ENCODE measurements around the gene ZBTB46.
"Not testable (repeated sequence)": the region's sequence is repeated elsewhere in the genome, so short reads cannot be mapped to it uniquely, and the experiment has no call there.

ZBTB46 gene

GRCh38 chr20:63830841-63831588, at the start of gene ZBTB46:
TSS of gene ZBTB46 (minus strand) at chr20:63831264. CDS start at chr20:63790757, 40,507 bp downstream.
- Mint-ChIP-seq H3K27me3 (peaks cover 19% of the 10 kb centered on the region), H3K9me3 (no peaks in the 10 kb centered on the region), H3K4me1 (peaks cover 10% of the 10 kb centered on the region), H3K27ac (peak within 1 kb of the TSS; percentile 56), H3K36me3 (peaks cover 1% of the 10 kb centered on the region), H3K4me3 (peak within 1 kb of the TSS; percentile 87)

- Mint-ChIP-seq H3K36me3 (peaks cover 9% of the 10 kb centered on the region), H3K9me3 (no peaks in the 10 kb centered on the region), H3K27me3 (no peaks in the 10 kb centered on the region), H3K4me1 (no peaks in the 10 kb centered on the region), H3K27ac (no peak overlapping the region), H3K4me3 (no peak overlapping the region)
Measured at GRCh38 chr20:63878899-63879663, 48.0 kb upstream of the ZBTB46 start.

GRCh38 chr20:63877755-63878470, 46.8 kb upstream of the ZBTB46 start:
- peaks cover 12% of the 10 kb centered on the region for H3K36me3 Mint-ChIP-seq
- H3K27ac Mint-ChIP-seq, result no peak overlapping the region
- H3K4me3 Mint-ChIP-seq, result no peak overlapping the region
- H3K4me1 Mint-ChIP-seq, result peaks cover 8% of the 10 kb centered on the region
- no peaks in the 10 kb centered on the region for H3K9me3 Mint-ChIP-seq
- no peaks in the 10 kb centered on the region for H3K27me3 Mint-ChIP-seq

- Mint-ChIP-seq H3K9me3 (no peaks in the 10 kb centered on the region), H3K27ac (no peak overlapping the region), H3K4me1 (peaks cover 8% of the 10 kb centered on the region), H3K4me3 (no peak overlapping the region), H3K36me3 (peaks cover 11% of the 10 kb centered on the region), H3K27me3 (no peaks in the 10 kb centered on the region)
Measured at GRCh38 chr20:63876489-63877036, 45.5 kb upstream of the ZBTB46 start.

GRCh38 chr20:63874241-63874640, 43.2 kb upstream of the ZBTB46 start:
- H3K9me3 Mint-ChIP-seq, H3K4me3 Mint-ChIP-seq, H3K27me3 Mint-ChIP-seq, H3K4me1 Mint-ChIP-seq, H3K27ac Mint-ChIP-seq: not testable (repeated sequence)
- H3K36me3 Mint-ChIP-seq, result peaks cover 11% of the 10 kb centered on the region

- Mint-ChIP-seq H3K4me3 (peak overlapping the region; percentile 8), H3K27me3 (no peaks in the 10 kb centered on the region), H3K36me3 (peaks cover 11% of the 10 kb centered on the region), H3K27ac (peak overlapping the region; percentile 20), H3K9me3 (no peaks in the 10 kb centered on the region), H3K4me1 (peaks cover 8% of the 10 kb centered on the region)
Measured at GRCh38 chr20:63873477-63873971, 42.5 kb upstream of the ZBTB46 start.

GRCh38 chr20:63868264-63868663, 37.2 kb upstream of the ZBTB46 start:
- peaks cover 24% of the 10 kb centered on the region for H3K4me1 Mint-ChIP-seq
- no peak overlapping the region for H3K27ac Mint-ChIP-seq
- H3K27me3 Mint-ChIP-seq, result no peaks in the 10 kb centered on the region
- no peaks in the 10 kb centered on the region for H3K9me3 Mint-ChIP-seq
- H3K4me3 Mint-ChIP-seq, result peak overlapping the region; percentile 45
- H3K36me3 Mint-ChIP-seq, result peaks cover 6% of the 10 kb centered on the region

GRCh38 chr20:63867042-63867441, 36.0 kb upstream of the ZBTB46 start:
- not testable (repeated sequence) for H3K36me3 Mint-ChIP-seq, H3K27ac Mint-ChIP-seq, H3K9me3 Mint-ChIP-seq, H3K27me3 Mint-ChIP-seq
- H3K4me1 Mint-ChIP-seq, result peaks cover 24% of the 10 kb centered on the region
- H3K4me3 Mint-ChIP-seq, result peak overlapping the region; percentile 60

GRCh38 chr20:63864978-63865640, 34.0 kb upstream of the ZBTB46 start, which contains the start of gene TPD52L2:
TSS of gene TPD52L2 (plus strand) at chr20:63865270. CDS start at chr20:63865366, 96 bp downstream.
- Mint-ChIP-seq H3K4me1 (peaks cover 24% of the 10 kb centered on the region), H3K36me3 (peaks cover 6% of the 10 kb centered on the region), H3K27me3 (no peaks in the 10 kb centered on the region)

GRCh38 chr20:63864545-63864977, 33.5 kb upstream of the ZBTB46 start:
- Mint-ChIP-seq H3K4me3 (peak overlapping the region; percentile 96), H3K27ac (peak overlapping the region; percentile 95), H3K36me3 (peaks cover 6% of the 10 kb centered on the region), H3K9me3 (no peaks in the 10 kb centered on the region), H3K4me1 (peaks cover 24% of the 10 kb centered on the region), H3K27me3 (no peaks in the 10 kb centered on the region)

More at GRCh38 chr20:63864978-63865640, 34.0 kb upstream of the ZBTB46 start, which contains the start of gene TPD52L2:
- H3K27ac Mint-ChIP-seq, result peak within 1 kb of the TSS; percentile 97
- H3K9me3 Mint-ChIP-seq, result no peaks in the 10 kb centered on the region
- peak within 1 kb of the TSS; percentile 96 for H3K4me3 Mint-ChIP-seq

GRCh38 chr20:63863798-63864544, 32.9 kb upstream of the ZBTB46 start:
- H3K27ac Mint-ChIP-seq, result peak overlapping the region; percentile 95
- peaks cover 30% of the 10 kb centered on the region for H3K4me1 Mint-ChIP-seq
- peaks cover 6% of the 10 kb centered on the region for H3K36me3 Mint-ChIP-seq
- no peaks in the 10 kb centered on the region for H3K27me3 Mint-ChIP-seq
- H3K9me3 Mint-ChIP-seq, result no peaks in the 10 kb centered on the region
- H3K4me3 Mint-ChIP-seq, result peak overlapping the region; percentile 96

- Mint-ChIP-seq H3K36me3 (peaks cover 4% of the 10 kb centered on the region), H3K4me3 (peak overlapping the region; percentile 96), H3K4me1 (peaks cover 34% of the 10 kb centered on the region), H3K9me3 (no peaks in the 10 kb centered on the region), H3K27me3 (no peaks in the 10 kb centered on the region), H3K27ac (peak overlapping the region; percentile 95)
Measured at GRCh38 chr20:63863021-63863797, 32.1 kb upstream of the ZBTB46 start.

GRCh38 chr20:63861981-63862901, 31.2 kb upstream of the ZBTB46 start:
- H3K9me3 Mint-ChIP-seq, result no peaks in the 10 kb centered on the region
- H3K4me3 Mint-ChIP-seq, result no peak overlapping the region
- H3K27ac Mint-ChIP-seq, result no peak overlapping the region
- H3K4me1 Mint-ChIP-seq, result peaks cover 40% of the 10 kb centered on the region
- H3K27me3 Mint-ChIP-seq, result no peaks in the 10 kb centered on the region
- H3K36me3 Mint-ChIP-seq, result peaks cover 1% of the 10 kb centered on the region

All from activated naive CD4-positive, alpha-beta T cell treated with anti-CD3 and anti-CD28 coated beads, Interleukin-2, amount 50 U/mL, for 24 hours (primary cell).